Stimulated activated CD4-positive, alpha-beta T cell treated with anti-CD3 and anti-CD28 coated beads, TNF-alpha, amount 100 ng/mL, for 1 hour (primary cell): ENCODE data around the gene FBLN2.

Experiments used
- DNase-seq, 3 donors: peaks; one replicate each; pipeline ENCODE4 v3.0.0-alpha.2; 2020; ENCODE audit warnings: low read depth in 3 of 3, low spot score in 1 of 3

Gene FBLN2

DNA sequence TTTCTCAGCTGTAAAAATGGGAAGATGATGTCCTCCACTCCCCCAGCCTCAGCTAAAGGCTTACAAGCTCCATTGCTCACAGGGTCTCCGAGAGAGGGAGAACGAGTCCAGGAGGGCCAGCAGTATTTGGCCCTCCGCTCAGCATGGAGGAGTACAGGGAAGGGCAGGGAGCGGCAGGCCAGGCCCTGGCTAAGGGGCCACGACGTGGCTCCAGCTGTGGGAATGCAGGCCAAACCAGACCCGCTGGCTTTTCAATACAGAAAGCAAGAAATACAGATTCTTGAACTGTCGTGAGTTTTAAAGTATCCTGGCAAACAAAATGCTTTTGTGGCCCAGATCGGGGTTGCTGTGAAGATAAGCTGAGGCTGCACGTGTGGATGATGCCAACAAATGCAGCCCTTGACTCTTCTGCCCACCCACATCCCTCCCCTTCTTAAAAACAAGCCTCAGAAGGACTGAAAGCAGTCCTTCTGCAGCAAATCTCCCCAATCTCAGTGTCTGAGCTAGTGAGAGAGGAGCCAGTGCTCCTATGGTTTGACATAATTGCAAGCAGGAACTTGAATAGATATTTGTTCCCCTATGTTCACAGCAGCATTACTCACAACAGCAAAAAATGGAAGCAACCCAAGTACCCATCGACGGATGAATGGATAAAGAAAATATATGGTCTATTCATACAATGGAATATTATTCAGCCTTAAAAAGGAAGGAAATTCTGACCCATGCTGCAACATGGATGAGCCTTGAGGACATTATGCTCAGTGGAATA is 18.5 kb upstream of the FBLN2 start:
- DNase-seq: no peak

GRCh38 chr3:13532085-13532484 is 16.8 kb upstream of the FBLN2 start:
- DNase-seq: no peak

GRCh38 chr3:13532631-13533030 is 16.3 kb upstream of the FBLN2 start:
- no peak for DNase-seq

GRCh38 chr3:13533885-13534301 is 15.0 kb upstream of the FBLN2 start:
- DNase-seq: no peak

- DNase-seq: no peak
Observed at GRCh38 chr3:13535526-13535875, 13.4 kb upstream of the FBLN2 start.

DNA sequence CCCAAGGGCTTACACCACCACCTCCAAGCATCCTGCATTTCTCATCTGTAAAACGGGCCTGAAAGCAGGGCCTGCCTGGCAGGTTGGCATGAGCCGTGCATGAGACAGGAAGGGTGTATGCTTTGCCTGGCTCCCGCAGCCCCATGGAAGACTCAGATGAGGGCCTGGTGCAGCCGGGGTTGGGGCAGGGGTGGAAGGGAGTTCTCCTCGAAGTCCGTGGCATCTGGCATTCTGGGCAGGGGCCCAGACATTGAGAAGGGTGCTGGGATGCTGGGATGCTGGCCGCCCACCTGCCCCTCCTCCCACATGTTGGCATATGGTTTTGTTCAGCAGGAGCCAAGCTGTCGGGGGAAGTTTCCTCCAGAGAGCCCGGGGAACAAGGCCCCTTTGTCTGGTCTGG is 13.0 kb upstream of the FBLN2 start:
- no peak for DNase-seq

GRCh38 chr3:13536432-13536831 is 12.5 kb upstream of the FBLN2 start:
- no peak for DNase-seq

DNA sequence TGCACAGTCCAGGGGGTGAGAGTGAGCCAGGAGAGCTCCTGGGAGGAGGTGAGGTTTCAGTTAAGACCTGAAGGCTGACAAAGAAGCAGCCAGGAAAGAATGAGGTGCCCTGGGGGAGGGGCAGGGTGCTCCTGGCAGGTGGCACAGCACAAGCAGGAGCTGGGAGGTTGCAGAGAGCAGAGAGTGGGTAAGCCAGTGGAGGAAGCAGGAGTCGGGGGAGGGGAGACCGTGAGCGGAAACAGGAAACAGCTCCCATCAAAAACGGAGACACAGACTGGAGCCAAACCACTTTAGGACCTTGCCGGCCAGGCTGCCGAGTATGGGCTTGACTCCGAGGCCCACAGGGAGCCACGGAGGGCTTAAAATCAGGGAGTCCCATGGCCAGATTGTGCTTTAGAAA is 12.1 kb upstream of the FBLN2 start:
- DNase-seq: no peak

- no peak for DNase-seq
Observed at GRCh38 chr3:13537244-13537908, 11.5 kb upstream of the FBLN2 start.

- no peak for DNase-seq
Observed at GRCh38 chr3:13537909-13538296, 11.0 kb upstream of the FBLN2 start.

- no peak for DNase-seq
Observed at GRCh38 chr3:13538520-13539291, 10.2 kb upstream of the FBLN2 start.

GRCh38 chr3:13539292-13539638 is 9.7 kb upstream of the FBLN2 start:
- no peak for DNase-seq

GRCh38 chr3:13539671-13540070 is 9.3 kb upstream of the FBLN2 start:
- DNase-seq: no peak

DNA sequence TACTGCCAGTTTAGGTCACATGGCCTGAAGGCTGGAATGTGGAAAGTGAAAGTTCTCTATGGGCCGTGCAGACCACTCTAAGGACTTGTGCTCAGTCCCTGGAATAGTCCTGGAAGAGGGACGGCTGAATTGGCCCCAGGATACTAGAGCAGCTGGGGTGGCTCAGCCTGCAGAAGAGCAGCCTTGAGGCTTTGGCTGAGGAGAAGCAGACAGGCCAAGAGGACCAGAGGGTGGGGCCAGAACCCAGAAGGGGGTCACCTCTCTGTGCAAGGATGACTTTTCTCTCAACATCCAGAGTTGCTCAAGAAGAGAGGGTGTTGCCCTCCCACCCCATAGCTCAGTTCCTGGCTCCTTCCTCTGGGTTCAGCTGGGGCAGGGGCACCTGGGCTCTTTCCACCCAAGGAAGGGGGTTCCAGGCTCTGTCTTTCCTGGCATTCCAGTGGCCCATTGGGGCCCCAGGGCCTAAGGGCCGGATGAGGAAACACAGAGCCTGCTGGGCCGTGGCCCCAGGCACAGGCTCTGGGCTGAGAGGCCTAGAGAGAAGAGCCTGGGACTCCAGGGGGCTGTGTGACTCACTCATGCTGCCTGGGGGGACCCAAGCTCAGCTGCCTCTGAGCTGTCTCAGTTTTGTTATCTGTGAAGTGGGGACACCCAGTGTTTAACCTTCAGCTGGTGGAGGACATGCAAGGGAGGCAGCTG is 8.5 kb upstream of the FBLN2 start:
- no peak for DNase-seq

DNA sequence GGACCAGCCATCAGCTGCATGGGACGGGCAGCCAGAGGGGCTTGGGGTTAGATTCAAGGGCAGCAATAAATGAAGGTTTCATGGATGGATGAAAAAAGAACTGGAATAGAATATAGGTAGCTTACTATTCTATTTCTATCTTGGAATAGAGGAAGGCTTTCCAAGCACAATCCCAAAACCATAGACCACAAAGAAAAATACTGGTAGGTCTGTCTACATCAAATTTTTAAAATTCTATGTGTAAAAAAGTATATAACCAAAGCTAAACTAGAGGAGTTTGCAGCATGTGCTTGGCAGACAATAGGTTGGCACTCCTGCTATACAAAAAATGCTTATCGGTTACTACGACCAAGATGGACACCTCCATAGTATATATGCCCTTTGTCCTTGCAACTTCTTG is 7.2 kb upstream of the FBLN2 start:
- DNase-seq: no peak

GRCh38 chr3:13542142-13542541 is 6.8 kb upstream of the FBLN2 start:
- DNase-seq: no peak

GRCh38 chr3:13543253-13543652 is 5.7 kb upstream of the FBLN2 start:
- no peak for DNase-seq

GRCh38 chr3:13544293-13544831 is 4.6 kb upstream of the FBLN2 start:
- peak in 1 of 3 donors; percentile 4 for DNase-seq

DNA sequence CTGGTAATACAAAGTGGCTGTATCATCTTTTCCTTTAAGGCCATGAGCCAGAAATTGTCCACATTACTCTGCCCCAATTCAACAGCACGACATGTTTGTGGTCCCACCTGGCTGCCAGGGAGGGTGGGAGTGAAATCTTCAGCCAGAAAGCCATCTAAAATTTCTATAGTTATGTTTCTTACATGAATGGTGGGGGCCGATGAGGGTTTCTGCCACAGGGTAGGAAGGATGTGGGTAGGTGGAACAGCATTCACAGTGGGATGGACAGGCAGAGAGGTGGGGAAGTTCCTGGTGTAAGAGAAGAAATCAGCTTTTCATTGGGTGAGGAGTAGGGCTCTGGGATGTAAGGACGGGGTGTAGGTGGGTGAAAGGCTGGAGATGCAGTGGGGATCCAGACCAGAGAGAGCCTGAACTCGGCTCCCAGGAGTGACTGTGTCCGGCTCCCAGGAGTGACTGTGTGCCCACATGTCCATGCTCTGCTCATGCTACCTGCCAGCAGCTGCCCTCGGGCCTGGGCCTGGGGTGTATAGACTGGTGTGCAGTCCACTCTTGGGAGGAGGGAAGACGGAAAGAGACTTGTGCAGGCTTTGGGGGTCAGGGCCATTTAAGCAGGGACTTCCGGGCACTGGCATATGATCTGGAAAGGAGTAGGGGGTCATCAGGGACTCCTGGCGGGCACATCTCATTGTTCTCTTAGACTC is 3.8 kb upstream of the FBLN2 start:
- DNase-seq: no peak

- no peak for DNase-seq
Observed at GRCh38 chr3:13545952-13546454, 2.9 kb upstream of the FBLN2 start.
